HCT116 (cell line): ENCODE results near the gene TSPAN13. TPM values are rescaled to one million over a fixed set of nuclear protein-coding genes. Genes with fewer than 3 reads are reported as not detected.

Experiments used
- ATAC-seq: fragments of 200-7000 bp; cut with Tn5 transposase; 2 replicates; pipeline ENCODE4 v1.9.1; 2020; ENCODE audit warnings: mild to moderate bottlenecking, moderate library complexity
- BruUV-seq: library from RNA; stranded (reverse); fragments of 400-500 nt; replicated peaks from 2 replicates; lab custom pipeline; 2021; lab: Mats Ljungman, UMichigan
- CTCF ChIA-PET: fragments of 300-600 bp; sonication (Branson Sonifier 250); formaldehyde crosslinking; loops from one replicate; lab custom pipeline; 2021; ENCODE audit warnings: antibody characterized with exemption; lab: Charles Lee
- POLR2A ChIA-PET: fragments of 300-600, 350-600 bp; sonication (Branson Sonifier 250); formaldehyde crosslinking; loops from one replicate; lab custom pipeline; 2021; ENCODE audit warnings: antibody characterized with exemption; lab: Charles Lee
- RAD21 ChIA-PET, 2 experiments: fragments of 300-600 bp; sonication (Branson Sonifier 250); formaldehyde crosslinking; loops; one replicate each; lab custom pipeline; 2023; ENCODE audit warnings: low total read pairs in 2 of 2; ENCODE audit not compliant: uncharacterized antibody in 2 of 2, unreplicated experiment in 2 of 2, low non-redundant PET in 1 of 2; lab: Charles Lee
- DNase-seq: peaks from one replicate; pipeline ENCODE4 v3.0.0-alpha.2; 2010; ENCODE audit warnings: low read depth, low spot score
- H2AFZ ChIP-seq: fragments of 200-600 bp; shearing (Covaris generic), sonication (generic); 2 replicates; pipeline ENCODE4 v1.6.1; 2017; ENCODE audit warnings: low read depth, mixed run types, mixed read lengths, antibody characterized with exemption, low read length; ENCODE audit not compliant: poor library complexity, severe bottlenecking
- H3K27ac ChIP-seq: 2 replicates; pipeline ENCODE4 v1.5.1; 2012; ENCODE audit warnings: low read depth, low read length
- H3K27me3 ChIP-seq: fragments of 200-600 bp; sonication (generic); 2 replicates; pipeline ENCODE4 v1.6.1; 2016; ENCODE audit warnings: mixed run types, low read length, mixed read lengths; ENCODE audit not compliant: insufficient read depth
- H3K36me3 ChIP-seq, 2 experiments: fragments of 200-500 bp in 1 of 2; fragments of 200-600 bp in 1 of 2; sonication (Bioruptor generic) in 1 of 2; sonication (generic) in 1 of 2; 2 replicates each; pipeline versions ENCODE4 v1.5.1 to v1.6.1; 2014 to 2016; ENCODE audit warnings: low read length in 2 of 2, inconsistent platforms in 1 of 2, mixed read lengths in 1 of 2, mixed run types in 1 of 2; ENCODE audit not compliant: insufficient read depth in 2 of 2, control insufficient read depth in 1 of 2
- H3K4me1 ChIP-seq, 2 experiments: fragments of 200-600 bp in 1 of 2; sonication (generic) in 1 of 2; 2 replicates each; pipeline versions ENCODE4 v1.5.1 to v1.6.1; 2012 to 2017; ENCODE audit warnings: low read length in 2 of 2, inconsistent platforms in 1 of 2, mild to moderate bottlenecking in 1 of 2, mixed read lengths in 1 of 2, mixed run types in 1 of 2, moderate library complexity in 1 of 2; ENCODE audit not compliant: insufficient read depth in 2 of 2, control insufficient read depth in 1 of 2
- H3K4me2 ChIP-seq: fragments of 200-600 bp; sonication (generic); 2 replicates; pipeline ENCODE4 v1.6.1; 2017; ENCODE audit warnings: mixed run types, low read length, mixed read lengths
- H3K4me3 ChIP-seq, 2 experiments: fragments of 200-600 bp in 1 of 2; sonication (generic) in 1 of 2; replicated peaks in 1 of 2; 2 replicates each; pipeline ENCODE4 v1.5.1; 2011 to 2016; ENCODE audit warnings: low read length in 2 of 2, control low read depth in 1 of 2, low read depth in 1 of 2, mild to moderate bottlenecking in 1 of 2, mixed read lengths in 1 of 2, mixed run types in 1 of 2
- H3K79me2 ChIP-seq: fragments of 200-600 bp; sonication (generic); 2 replicates; pipeline ENCODE4 v1.6.1; 2017; ENCODE audit warnings: mild to moderate bottlenecking, mixed run types, low read length, moderate library complexity, mixed read lengths; ENCODE audit not compliant: insufficient read depth
- H3K9ac ChIP-seq: fragments of 200-600 bp; sonication (generic); 2 replicates; pipeline ENCODE4 v1.6.1; 2016; ENCODE audit warnings: low read length, mixed read lengths
- H3K9me2 ChIP-seq: fragments of 200-600 bp; sonication (generic), shearing (Covaris generic); 2 replicates; pipeline ENCODE4 v1.6.1; 2017; ENCODE audit warnings: mixed run types, mild to moderate bottlenecking, moderate library complexity; ENCODE audit not compliant: insufficient read depth
- H3K9me3 ChIP-seq, 2 experiments: fragments of 200-500 bp in 1 of 2; fragments of 200-600 bp in 1 of 2; sonication (Bioruptor generic) in 1 of 2; sonication (generic) in 1 of 2; 2 replicates each; pipeline ENCODE4 v1.6.1; 2014 to 2017; ENCODE audit warnings: low read length in 2 of 2, mixed read lengths in 2 of 2, inconsistent platforms in 1 of 2, low read depth in 1 of 2, mild to moderate bottlenecking in 1 of 2, mixed run types in 1 of 2, moderate library complexity in 1 of 2; ENCODE audit not compliant: control insufficient read depth in 1 of 2, insufficient read depth in 1 of 2
- H4K20me1 ChIP-seq: fragments of 200-600 bp; sonication (generic), shearing (Covaris generic); 2 replicates; pipeline ENCODE4 v1.6.1; 2017; ENCODE audit warnings: mixed run types, mild to moderate bottlenecking, moderate library complexity; ENCODE audit not compliant: insufficient read depth
- CBX3 ChIP-seq: IDR thresholded peaks from 2 replicates; pipeline ENCODE4 v1.6.1; 2012; ENCODE audit warnings: low read depth
- CEBPB ChIP-seq: IDR thresholded peaks from 2 replicates; pipeline ENCODE4 v1.6.1; 2012; ENCODE audit warnings: low read depth
- CTCF ChIP-seq, 3 experiments: fragments of 200-600 bp in 1 of 3; sonication (generic) in 1 of 3; IDR thresholded peaks in 2 of 3; conservative IDR thresholded peaks in 1 of 3; 2 replicates each; pipeline ENCODE4 v1.5.1; 2012 to 2017; ENCODE audit warnings: low read depth in 2 of 3, low read length in 2 of 3, antibody characterized with exemption in 1 of 3, borderline replicate concordance in 1 of 3, control low read depth in 1 of 3, mild to moderate bottlenecking in 1 of 3, mixed read lengths in 1 of 3, mixed run types in 1 of 3, moderate library complexity in 1 of 3; ENCODE audit not compliant: insufficient read depth in 1 of 3
- ELF1 ChIP-seq: IDR thresholded peaks from 2 replicates; pipeline ENCODE4 v1.6.1; 2012; ENCODE audit warnings: low read depth, borderline replicate concordance
- EZH2 ChIP-seq: fragments of 200-600 bp; sonication (generic); IDR thresholded peaks from 2 replicates; pipeline ENCODE4 v1.6.1; 2017; ENCODE audit warnings: antibody characterized with exemption, mixed run types
- FOSL1 ChIP-seq: IDR thresholded peaks from 2 replicates; pipeline ENCODE4 v1.6.1; 2012; ENCODE audit warnings: low read depth
- JUND ChIP-seq: IDR thresholded peaks from 2 replicates; pipeline ENCODE4 v1.6.1; 2012
- POLR2AphosphoS5 ChIP-seq: IDR thresholded peaks from 2 replicates; pipeline ENCODE4 v1.6.1; 2011; ENCODE audit warnings: mild to moderate bottlenecking, low read depth, low read length, moderate library complexity
- REST ChIP-seq: IDR thresholded peaks from 2 replicates; pipeline ENCODE4 v1.6.1; 2012; ENCODE audit warnings: low read depth
- SIN3A ChIP-seq: IDR thresholded peaks from 2 replicates; pipeline ENCODE4 v1.6.1; 2012; ENCODE audit warnings: low read depth
- SP1 ChIP-seq: IDR thresholded peaks from 2 replicates; pipeline ENCODE4 v1.6.1; 2012; ENCODE audit warnings: low read depth
- SRF ChIP-seq: IDR thresholded peaks from 2 replicates; pipeline ENCODE4 v1.6.1; 2012; ENCODE audit warnings: low read depth
- TCF7L2 ChIP-seq: IDR thresholded peaks from 2 replicates; pipeline ENCODE4 v1.7.0; 2011; ENCODE audit warnings: borderline replicate concordance, inconsistent platforms; ENCODE audit not compliant: insufficient read depth, insufficient read length; ENCODE audit errors: extremely low read depth
- YY1 ChIP-seq: IDR thresholded peaks from 2 replicates; pipeline ENCODE4 v1.6.1; 2011; ENCODE audit warnings: low read length, low read depth, moderate library complexity, mild to moderate bottlenecking; ENCODE audit not compliant: insufficient replicate concordance; ENCODE audit errors: extremely low read depth
- ZFX ChIP-seq: fragments of 450-650 bp; IDR thresholded peaks from 2 replicates; pipeline ENCODE4 v1.6.1; 2017
- ZNF274 ChIP-seq: fragments of 200-500 bp; sonication (Bioruptor generic); IDR thresholded peaks from 2 replicates; pipeline ENCODE4 v1.6.1; 2014; ENCODE audit warnings: mild to moderate bottlenecking, low read depth, low read length, inconsistent platforms
- intact Hi-C: fragments of 100-400 bp; cut with micrococcal nuclease; formaldehyde crosslinking; loops from 2 replicates; pipeline ENCODE4 v1.10.0; 2022
- total RNA-seq: library from RNA; stranded (reverse); gene quantifications from one replicate; pipeline ENCODE4 v1.2.1, GENCODE V29; 2021; ENCODE audit not compliant: unreplicated experiment
- TF ChIP-seq, protein P1 (sequence below): IDR thresholded peaks from 2 replicates; pipeline ENCODE4 v1.6.1; 2012
- TF ChIP-seq, protein P2 (sequence below): IDR thresholded peaks from 2 replicates; pipeline ENCODE4 v1.6.1; 2012
- TF ChIP-seq, protein P3 (sequence below): IDR thresholded peaks from 2 replicates; pipeline ENCODE4 v1.6.1; 2011; ENCODE audit warnings: mild to moderate bottlenecking, low read length, moderate library complexity; ENCODE audit not compliant: insufficient replicate concordance; ENCODE audit errors: extremely low read depth

The TSPAN13 gene
- total RNA-seq, 1 experiment from 2014 or later = 18.5 TPM

- no peak for ATAC-seq
- no peak overlapping the region for H3K27ac ChIP-seq
- H4K20me1 ChIP-seq = no peaks in the 10 kb centered on the region
- H3K4me2 ChIP-seq = no peak overlapping the region
- H2AFZ ChIP-seq = peak overlapping the region; percentile 13
- H3K36me3 ChIP-seq = no peaks in the 10 kb centered on the region
- intact Hi-C loops = no loop called here
- ChIA-PET CTCF (interaction anchor here (1.2 kb wide), 1 partner anchor 10 kb away, joined by 3 read pairs; no protein-coding TSS in a partner anchor), RAD21 (no interaction called here), POLR2A (no interaction called here)
- no TSS peak for BruUV-seq
- H3K79me2 ChIP-seq = no peaks in the 10 kb centered on the region
- H3K4me3 ChIP-seq = no peak overlapping the region
- no peaks in the 10 kb centered on the region; a peak in 1 of 4 replicates for H3K9me3 ChIP-seq
- no peak overlapping the region for H3K9ac ChIP-seq
- H3K27me3 ChIP-seq = no peaks in the 10 kb centered on the region
- H3K9me2 ChIP-seq = peaks cover 3% of the 10 kb centered on the region
- DNase-seq = no peak
- H3K4me1 ChIP-seq = no peaks in the 10 kb centered on the region
- TF ChIP-seq CEBPB = no peak
- TF ChIP-seq CBX3 = no peak
- no peak for TF ChIP-seq SIN3A
- TF ChIP-seq CTCF (IDR thresholded peaks at IDR 0.05 in 2 of 3, conservative IDR thresholded peaks at IDR 0.05 in 1 of 3; ENCODE audit: borderline replicate concordance in 1 of 3, insufficient read depth in 1 of 3, low read depth in 2 of 3, low read length in 2 of 3) = no peak
- TF ChIP-seq FOSL1 = no peak
- no peak for TF ChIP-seq ZNF274
- TF ChIP-seq, protein P1, sequence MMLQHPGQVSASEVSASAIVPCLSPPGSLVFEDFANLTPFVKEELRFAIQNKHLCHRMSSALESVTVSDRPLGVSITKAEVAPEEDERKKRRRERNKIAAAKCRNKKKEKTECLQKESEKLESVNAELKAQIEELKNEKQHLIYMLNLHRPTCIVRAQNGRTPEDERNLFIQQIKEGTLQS = no peak
- no peak for TF ChIP-seq REST
- TF ChIP-seq SRF = no peak
- no peak for TF ChIP-seq YY1
- no peak for TF ChIP-seq ZFX
- TF ChIP-seq POLR2AphosphoS5 = no peak
- TF ChIP-seq, protein P2, sequence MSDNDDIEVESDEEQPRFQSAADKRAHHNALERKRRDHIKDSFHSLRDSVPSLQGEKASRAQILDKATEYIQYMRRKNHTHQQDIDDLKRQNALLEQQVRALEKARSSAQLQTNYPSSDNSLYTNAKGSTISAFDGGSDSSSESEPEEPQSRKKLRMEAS = no peak
- TF ChIP-seq SP1 = no peak
- TF ChIP-seq TCF7L2 = no peak
- TF ChIP-seq EZH2 = no peak
- no peak for TF ChIP-seq JUND
- no peak for TF ChIP-seq ELF1
- TF ChIP-seq, protein P3, sequence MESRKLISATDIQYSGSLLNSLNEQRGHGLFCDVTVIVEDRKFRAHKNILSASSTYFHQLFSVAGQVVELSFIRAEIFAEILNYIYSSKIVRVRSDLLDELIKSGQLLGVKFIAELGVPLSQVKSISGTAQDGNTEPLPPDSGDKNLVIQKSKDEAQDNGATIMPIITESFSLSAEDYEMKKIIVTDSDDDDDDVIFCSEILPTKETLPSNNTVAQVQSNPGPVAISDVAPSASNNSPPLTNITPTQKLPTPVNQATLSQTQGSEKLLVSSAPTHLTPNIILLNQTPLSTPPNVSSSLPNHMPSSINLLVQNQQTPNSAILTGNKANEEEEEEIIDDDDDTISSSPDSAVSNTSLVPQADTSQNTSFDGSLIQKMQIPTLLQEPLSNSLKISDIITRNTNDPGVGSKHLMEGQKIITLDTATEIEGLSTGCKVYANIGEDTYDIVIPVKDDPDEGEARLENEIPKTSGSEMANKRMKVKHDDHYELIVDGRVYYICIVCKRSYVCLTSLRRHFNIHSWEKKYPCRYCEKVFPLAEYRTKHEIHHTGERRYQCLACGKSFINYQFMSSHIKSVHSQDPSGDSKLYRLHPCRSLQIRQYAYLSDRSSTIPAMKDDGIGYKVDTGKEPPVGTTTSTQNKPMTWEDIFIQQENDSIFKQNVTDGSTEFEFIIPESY = no peak
Measured at GRCh38 chr7:16811551-16811950, 58.0 kb downstream of the TSPAN13 start.
